Esophagus muscularis mucosa (tissue), 4 donors: ENCODE results near the gene BIN1. TPM values are rescaled to one million over a fixed set of nuclear protein-coding genes. Genes with fewer than 3 reads are reported as not detected.

Experiments
- DNase-seq: peaks from one replicate; pipeline ENCODE4 v3.0.0-alpha.2; 2017; ENCODE audit errors: extremely low spot score
- H3K27ac ChIP-seq, 4 donors: fragments of 200-600 bp; sonication (generic); replicated peaks in 1 of 4; 1 replicate in 3 of 4; 2 replicates in 1 of 4; pipeline ENCODE4 v1.5.1; 2016 to 2019; ENCODE audit warnings: mild to moderate bottlenecking in 1 of 4
- H3K27me3 ChIP-seq, 4 donors: fragments of 200-600 bp; sonication (generic); one replicate each; pipeline versions ENCODE4 v1.5.1 to v1.6.0; 2016 to 2019
- H3K36me3 ChIP-seq, 4 donors: fragments of 200-600 bp; sonication (generic); one replicate each; pipeline ENCODE4 v1.5.1; 2016 to 2019
- H3K4me1 ChIP-seq, 4 donors: fragments of 200-600 bp; sonication (generic); one replicate each; pipeline ENCODE4 v1.5.1; 2016 to 2019
- H3K4me3 ChIP-seq, 4 donors: fragments of 200-600 bp; sonication (generic); 1 replicate in 2 of 4; 2 replicates in 2 of 4; pipeline ENCODE4 v1.5.1; 2016 to 2019; ENCODE audit warnings: mild to moderate bottlenecking in 4 of 4, moderate library complexity in 1 of 4
- H3K9me3 ChIP-seq, 4 donors: fragments of 200-600 bp; sonication (generic); 1 replicate in 3 of 4; 2 replicates in 1 of 4; pipeline ENCODE4 v1.5.1; 2016 to 2019
- CTCF ChIP-seq, 3 experiments: fragments of 200-600 bp in 2 of 3; fragments of 450-650 bp in 1 of 3; sonication (generic) in 2 of 3; IDR thresholded peaks; one replicate each; pipeline ENCODE4 v1.5.1; 2017 to 2019; ENCODE audit warnings: antibody characterized with exemption in 3 of 3, mild to moderate bottlenecking in 2 of 3, moderate library complexity in 1 of 3
- EP300 ChIP-seq: sonication (generic); formaldehyde crosslinking; IDR thresholded peaks from one replicate; pipeline ENCODE4 v1.6.1; 2017; ENCODE audit warnings: antibody characterized with exemption
- POLR2A ChIP-seq: fragments of 450-650 bp; IDR thresholded peaks from one replicate; pipeline ENCODE4 v1.6.1; 2017; ENCODE audit warnings: antibody characterized with exemption, moderate library complexity, mild to moderate bottlenecking, low read depth
- POLR2AphosphoS5 ChIP-seq, 2 donors: sonication (generic); formaldehyde crosslinking; IDR thresholded peaks; one replicate each; pipeline ENCODE4 v1.6.1; 2017; ENCODE audit warnings: antibody characterized with exemption in 2 of 2
- WGBS: methylation state at CpG from one replicate; pipeline ENCODE4 v1.1.5; 2018; 5-methylcytosine and 5-hydroxymethylcytosine counted together
- intact Hi-C: fragments of 100-400 bp; cut with DNase I; formaldehyde crosslinking; loops from one replicate; pipeline ENCODE4 v1.15.1; 2023
- total RNA-seq, 4 donors: library from RNA; depleted of rRNA; stranded (reverse); fragments of >200 nt; gene quantifications; one replicate each; pipeline versions ENCODE4 v1.1.0 to v1.2.1, GENCODE V29; 2016

Gene BIN1
- total RNA-seq, result 10 to 100 TPM; 32.4 to 78.2 (median 50.2) TPM

- H3K36me3 ChIP-seq, result no peaks in the 10 kb centered on the region
- DNase-seq, result peak; percentile 96
- H3K27ac ChIP-seq, result peak within 1 kb of the TSS; percentile 77 to 93 (median 86)
- peak within 1 kb of the TSS; percentile 73 to 89 (median 80) for H3K4me3 ChIP-seq
- no peaks in the 10 kb centered on the region for H3K9me3 ChIP-seq
- intact Hi-C loops, result no loop called here
- H3K27me3 ChIP-seq, result no peaks in the 10 kb centered on the region
- WGBS, result 0% methylated on average over 21 of the region's 77 CpGs
- peak; percentile 39 for TF ChIP-seq POLR2A
- TF ChIP-seq POLR2AphosphoS5 (IDR thresholded peaks at IDR 0.05), result peak; percentile 69 to 72
- no peak for TF ChIP-seq EP300
- peaks cover 16 to 54% (median 47%) of the 10 kb centered on the region in 4 donors for H3K4me1 ChIP-seq
These were observed at the start of gene BIN1 for GRCh38 chr2:127106991-127107621. BIN1 (minus strand) TSS chr2:127107154; CDS start chr2:127106943, 211 bp downstream.

- Histone ChIP-seq H3K4me3 (no peak overlapping the region), H3K27ac (no peak overlapping the region), H3K36me3 (no peaks in the 10 kb centered on the region), H3K27me3 (no peaks in the 10 kb centered on the region), H3K4me1 (peaks cover 0 to 21% (median 18%) of the 10 kb centered on the region in 4 donors), H3K9me3 (no peaks in the 10 kb centered on the region)
- 29% methylated on average over 2 of the region's 2 CpGs for WGBS
- TF ChIP-seq CTCF (IDR thresholded peaks at IDR 0.05) (no peak), POLR2AphosphoS5 (IDR thresholded peaks at IDR 0.05) (peak in 1 of 2 donors; percentile 14)
- DNase-seq, result no peak
- intact Hi-C loops, result no loop called here
These were observed 49.0 kb upstream of the BIN1 start for GRCh38 chr2:127155947-127156346.

GRCh38 chr2:127155028-127155581 lies 48.2 kb upstream of the BIN1 start:
- no peaks in the 10 kb centered on the region for H3K36me3 ChIP-seq
- no peak overlapping the region for H3K4me3 ChIP-seq
- no peak for DNase-seq
- H3K9me3 ChIP-seq, result no peaks in the 10 kb centered on the region
- peaks cover 0 to 21% (median 18%) of the 10 kb centered on the region in 4 donors for H3K4me1 ChIP-seq
- WGBS, result 59% methylated on average over 7 of the region's 7 CpGs
- H3K27ac ChIP-seq, result peak overlapping the region in 3 of 4 donors; percentile 18 to 55 (median 23)
- TF ChIP-seq POLR2AphosphoS5 (IDR thresholded peaks at IDR 0.05) (no peak), POLR2A (no peak), CTCF (IDR thresholded peaks at IDR 0.05) (no peak), EP300 (no peak)
- H3K27me3 ChIP-seq, result no peaks in the 10 kb centered on the region
- intact Hi-C loops, result no loop called here

GRCh38 chr2:127154396-127154795 lies 47.4 kb upstream of the BIN1 start:
- H3K27ac ChIP-seq, result peak overlapping the region in 2 of 4 donors; percentile 18 to 55
- no peaks in the 10 kb centered on the region for H3K9me3 ChIP-seq
- H3K4me3 ChIP-seq, result no peak overlapping the region
- H3K4me1 ChIP-seq, result peaks cover 0 to 21% (median 18%) of the 10 kb centered on the region in 4 donors
- H3K27me3 ChIP-seq, result no peaks in the 10 kb centered on the region
- DNase-seq, result no peak
- H3K36me3 ChIP-seq, result no peaks in the 10 kb centered on the region
- intact Hi-C loops, result no loop called here
- WGBS, result 78% methylated on average over 4 of the region's 4 CpGs
- TF ChIP-seq CTCF (IDR thresholded peaks at IDR 0.05), result no peak
- TF ChIP-seq EP300, result no peak
- TF ChIP-seq POLR2AphosphoS5 (IDR thresholded peaks at IDR 0.05), result no peak
- TF ChIP-seq POLR2A, result no peak

GRCh38 chr2:127153691-127154158 lies 46.8 kb upstream of the BIN1 start:
- 80% methylated on average over 6 of the region's 6 CpGs for WGBS
- intact Hi-C loops, result no loop called here
- H3K27me3 ChIP-seq, result no peaks in the 10 kb centered on the region
- H3K27ac ChIP-seq, result peak overlapping the region in 1 of 4 donors; percentile 55
- no peak overlapping the region for H3K4me3 ChIP-seq
- no peak for DNase-seq
- H3K9me3 ChIP-seq, result no peaks in the 10 kb centered on the region
- peaks cover 0 to 21% (median 18%) of the 10 kb centered on the region in 4 donors for H3K4me1 ChIP-seq
- no peak for TF ChIP-seq CTCF (IDR thresholded peaks at IDR 0.05)
- TF ChIP-seq EP300, result no peak
- TF ChIP-seq POLR2A, result no peak
- TF ChIP-seq POLR2AphosphoS5 (IDR thresholded peaks at IDR 0.05), result no peak
- no peaks in the 10 kb centered on the region for H3K36me3 ChIP-seq
